ENCODE data around the gene ATP2A1. TPM values are rescaled to one million over a fixed set of nuclear protein-coding genes. Genes with fewer than 3 reads are reported as not detected.
A peak's percentile ranks its signal among the peaks of the same experiment; 100 is the strongest.

ATP2A1 gene
- total and polyA plus RNA-seq, 2 of the 8 experiments (the other 6 are each of a cell fraction or from before 2014, with no cell fraction given), result 1.7 to 2.4 TPM

DNA sequence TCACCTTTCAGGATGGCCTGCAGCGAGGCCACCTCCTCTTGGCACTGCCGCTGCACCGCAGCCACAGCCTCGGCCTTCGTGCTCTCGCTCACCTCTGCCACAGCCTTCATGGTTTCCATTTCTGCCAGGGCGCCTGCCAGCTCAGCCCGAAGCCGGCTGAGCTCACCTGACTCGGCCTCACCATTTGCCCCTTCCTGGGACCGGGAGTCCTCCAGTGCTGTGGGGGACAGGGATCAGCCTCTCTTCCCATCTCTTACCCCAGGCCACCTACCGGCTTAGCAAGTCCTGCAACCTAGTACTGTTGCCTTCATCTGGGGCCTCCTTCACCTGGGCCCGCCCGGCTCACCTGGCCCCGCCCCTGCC, 46.1 kb downstream of the ATP2A1 start (continued):
- TF ChIP-seq TEAD4 (IDR thresholded peaks at IDR 0.05; ENCODE audit: low read depth, low read length), result no peak
- TF ChIP-seq BRCA1 (IDR thresholded peaks at IDR 0.05; ENCODE audit: low read depth, low read length), result no peak
- TF ChIP-seq, protein P1, sequence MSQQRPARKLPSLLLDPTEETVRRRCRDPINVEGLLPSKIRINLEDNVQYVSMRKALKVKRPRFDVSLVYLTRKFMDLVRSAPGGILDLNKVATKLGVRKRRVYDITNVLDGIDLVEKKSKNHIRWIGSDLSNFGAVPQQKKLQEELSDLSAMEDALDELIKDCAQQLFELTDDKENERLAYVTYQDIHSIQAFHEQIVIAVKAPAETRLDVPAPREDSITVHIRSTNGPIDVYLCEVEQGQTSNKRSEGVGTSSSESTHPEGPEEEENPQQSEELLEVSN (IDR thresholded peaks at IDR 0.05), result no peak; the same call in 1 of the 2 replicates
- 0 out of 3 replicates have a peak, but pooled peaks of 1 of the 2 experiments have one; percentile 10 for TF ChIP-seq EP300 (IDR thresholded peaks at IDR 0.05; ENCODE audit: borderline replicate concordance in 1 of 2, low read depth in 2 of 2, low read length in 2 of 2)
- no peak for TF ChIP-seq SIRT6 (IDR thresholded peaks at IDR 0.05; ENCODE audit: low read length)
- TF ChIP-seq, protein P2, sequence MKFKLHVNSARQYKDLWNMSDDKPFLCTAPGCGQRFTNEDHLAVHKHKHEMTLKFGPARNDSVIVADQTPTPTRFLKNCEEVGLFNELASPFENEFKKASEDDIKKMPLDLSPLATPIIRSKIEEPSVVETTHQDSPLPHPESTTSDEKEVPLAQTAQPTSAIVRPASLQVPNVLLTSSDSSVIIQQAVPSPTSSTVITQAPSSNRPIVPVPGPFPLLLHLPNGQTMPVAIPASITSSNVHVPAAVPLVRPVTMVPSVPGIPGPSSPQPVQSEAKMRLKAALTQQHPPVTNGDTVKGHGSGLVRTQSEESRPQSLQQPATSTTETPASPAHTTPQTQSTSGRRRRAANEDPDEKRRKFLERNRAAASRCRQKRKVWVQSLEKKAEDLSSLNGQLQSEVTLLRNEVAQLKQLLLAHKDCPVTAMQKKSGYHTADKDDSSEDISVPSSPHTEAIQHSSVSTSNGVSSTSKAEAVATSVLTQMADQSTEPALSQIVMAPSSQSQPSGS (IDR thresholded peaks at IDR 0.05; ENCODE audit: low read length), result no peak
- TF ChIP-seq RBBP5 (IDR thresholded peaks at IDR 0.05; ENCODE audit: borderline replicate concordance, low read depth, low read length), result 0 out of 2 replicates have a peak, but pooled peaks have one; percentile 44
- 0 out of 3 replicates have a peak, but pooled peaks of 1 of the 2 experiments have one; percentile 25 for TF ChIP-seq POLR2A (IDR thresholded peaks at IDR 0.05; ENCODE audit: control extremely low read depth in 1 of 2, low read depth in 2 of 2, low read length in 2 of 2)
- TF ChIP-seq NRF1 (IDR thresholded peaks at IDR 0.05; ENCODE audit: low read depth, low read length), result 0 out of 2 replicates have a peak, but pooled peaks have one; percentile 3
- no peak for TF ChIP-seq CBX8 (IDR thresholded peaks at IDR 0.05; ENCODE audit: borderline replicate concordance, low read depth, low read length)
- TF ChIP-seq, protein P3, sequence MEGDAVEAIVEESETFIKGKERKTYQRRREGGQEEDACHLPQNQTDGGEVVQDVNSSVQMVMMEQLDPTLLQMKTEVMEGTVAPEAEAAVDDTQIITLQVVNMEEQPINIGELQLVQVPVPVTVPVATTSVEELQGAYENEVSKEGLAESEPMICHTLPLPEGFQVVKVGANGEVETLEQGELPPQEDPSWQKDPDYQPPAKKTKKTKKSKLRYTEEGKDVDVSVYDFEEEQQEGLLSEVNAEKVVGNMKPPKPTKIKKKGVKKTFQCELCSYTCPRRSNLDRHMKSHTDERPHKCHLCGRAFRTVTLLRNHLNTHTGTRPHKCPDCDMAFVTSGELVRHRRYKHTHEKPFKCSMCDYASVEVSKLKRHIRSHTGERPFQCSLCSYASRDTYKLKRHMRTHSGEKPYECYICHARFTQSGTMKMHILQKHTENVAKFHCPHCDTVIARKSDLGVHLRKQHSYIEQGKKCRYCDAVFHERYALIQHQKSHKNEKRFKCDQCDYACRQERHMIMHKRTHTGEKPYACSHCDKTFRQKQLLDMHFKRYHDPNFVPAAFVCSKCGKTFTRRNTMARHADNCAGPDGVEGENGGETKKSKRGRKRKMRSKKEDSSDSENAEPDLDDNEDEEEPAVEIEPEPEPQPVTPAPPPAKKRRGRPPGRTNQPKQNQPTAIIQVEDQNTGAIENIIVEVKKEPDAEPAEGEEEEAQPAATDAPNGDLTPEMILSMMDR (IDR thresholded peaks at IDR 0.05; ENCODE audit: control extremely low read depth in 1 of 3, insufficient read depth in 1 of 3, low read depth in 1 of 3, low read length in 3 of 3), result peak; percentile 33 to 45 (median 43); a peak in 3 of 4 replicates
- peak; percentile 22 to 33; a peak in 3 of 4 replicates for TF ChIP-seq RAD21 (IDR thresholded peaks at IDR 0.05 in 1 of 2, conservative IDR thresholded peaks at IDR 0.05 in 1 of 2; ENCODE audit: low read depth in 2 of 2, low read length in 2 of 2)
- TF ChIP-seq EGR1 (IDR thresholded peaks at IDR 0.05; ENCODE audit: borderline replicate concordance, low read depth, low read length), result no peak
- no peak for TF ChIP-seq RNF2 (IDR thresholded peaks at IDR 0.05; ENCODE audit: borderline replicate concordance, low read depth, low read length, missing control alignments, poor library complexity, severe bottlenecking)

All from H1 (cell line).